Peyer's patch (tissue), 4 donors: ENCODE results near the gene PRG3.

ENCODE experiments used
- POLR2A ChIP-seq, 2 donors: fragments of 450-650 bp; IDR thresholded peaks; one replicate each; pipeline ENCODE4 v1.5.1; 2017; ENCODE audit warnings: antibody characterized with exemption in 2 of 2, mild to moderate bottlenecking in 2 of 2, moderate library complexity in 2 of 2
- TF ChIP-seq, protein P1 (sequence below), 6 experiments: fragments of 450-650 bp in 4 of 6; fragments of 200-600 bp in 2 of 6; sonication (generic) in 1 of 6; IDR thresholded peaks; one replicate each; pipeline ENCODE4 v1.5.1; 2017 to 2019; ENCODE audit warnings: antibody characterized with exemption in 6 of 6, mild to moderate bottlenecking in 3 of 6, moderate library complexity in 1 of 6

DNA sequence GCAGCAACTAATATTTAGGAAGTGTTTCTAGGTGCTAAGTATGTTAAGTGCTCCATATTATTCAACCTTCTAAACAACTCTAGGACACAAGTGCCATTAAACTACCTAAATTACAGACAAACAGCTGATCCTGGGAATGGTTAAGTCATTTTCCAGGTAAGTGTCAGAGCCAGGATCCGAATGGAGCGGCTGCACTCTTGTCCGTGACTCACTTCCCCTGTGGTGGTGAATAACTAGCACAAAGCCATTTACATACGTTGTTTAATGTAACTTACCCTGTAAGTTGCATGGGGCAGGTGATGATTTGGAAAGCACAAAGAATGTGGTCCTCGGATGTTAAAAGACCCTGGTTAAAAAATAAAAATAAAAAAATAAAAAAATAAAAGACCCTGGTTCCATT, 18.3 kb upstream of the PRG3 start:
- TF ChIP-seq, protein P1, sequence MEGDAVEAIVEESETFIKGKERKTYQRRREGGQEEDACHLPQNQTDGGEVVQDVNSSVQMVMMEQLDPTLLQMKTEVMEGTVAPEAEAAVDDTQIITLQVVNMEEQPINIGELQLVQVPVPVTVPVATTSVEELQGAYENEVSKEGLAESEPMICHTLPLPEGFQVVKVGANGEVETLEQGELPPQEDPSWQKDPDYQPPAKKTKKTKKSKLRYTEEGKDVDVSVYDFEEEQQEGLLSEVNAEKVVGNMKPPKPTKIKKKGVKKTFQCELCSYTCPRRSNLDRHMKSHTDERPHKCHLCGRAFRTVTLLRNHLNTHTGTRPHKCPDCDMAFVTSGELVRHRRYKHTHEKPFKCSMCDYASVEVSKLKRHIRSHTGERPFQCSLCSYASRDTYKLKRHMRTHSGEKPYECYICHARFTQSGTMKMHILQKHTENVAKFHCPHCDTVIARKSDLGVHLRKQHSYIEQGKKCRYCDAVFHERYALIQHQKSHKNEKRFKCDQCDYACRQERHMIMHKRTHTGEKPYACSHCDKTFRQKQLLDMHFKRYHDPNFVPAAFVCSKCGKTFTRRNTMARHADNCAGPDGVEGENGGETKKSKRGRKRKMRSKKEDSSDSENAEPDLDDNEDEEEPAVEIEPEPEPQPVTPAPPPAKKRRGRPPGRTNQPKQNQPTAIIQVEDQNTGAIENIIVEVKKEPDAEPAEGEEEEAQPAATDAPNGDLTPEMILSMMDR (IDR thresholded peaks at IDR 0.05) = no peak
- no peak for TF ChIP-seq POLR2A (IDR thresholded peaks at IDR 0.05)
